ENCODE results near the gene ATP13A4.
"Not testable (repeated sequence)": the region's sequence is repeated elsewhere in the genome, so short reads cannot be mapped to it uniquely, and the experiment has no call there.

Gene ATP13A4

DNA sequence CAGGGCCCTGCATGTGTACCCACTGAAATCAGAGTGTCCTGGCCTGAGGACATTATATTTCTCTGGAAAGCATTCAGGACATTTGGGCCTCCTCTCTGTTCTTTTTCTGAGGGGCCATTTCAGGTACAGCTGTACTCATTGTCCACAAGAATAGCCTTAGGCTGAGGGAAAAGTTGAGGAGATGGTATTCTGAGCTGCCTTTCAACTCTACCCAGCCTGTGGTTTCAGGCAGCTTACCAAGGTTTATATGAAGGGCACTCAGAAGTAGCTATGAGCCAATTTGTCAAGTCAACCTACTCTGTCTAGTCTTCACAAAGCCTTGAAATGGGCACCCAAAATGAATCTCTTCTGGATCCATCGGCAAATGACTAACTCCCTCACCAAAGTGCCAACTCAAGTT, 9.4 kb downstream of the ATP13A4 start:
- TF ChIP-seq, protein P1, sequence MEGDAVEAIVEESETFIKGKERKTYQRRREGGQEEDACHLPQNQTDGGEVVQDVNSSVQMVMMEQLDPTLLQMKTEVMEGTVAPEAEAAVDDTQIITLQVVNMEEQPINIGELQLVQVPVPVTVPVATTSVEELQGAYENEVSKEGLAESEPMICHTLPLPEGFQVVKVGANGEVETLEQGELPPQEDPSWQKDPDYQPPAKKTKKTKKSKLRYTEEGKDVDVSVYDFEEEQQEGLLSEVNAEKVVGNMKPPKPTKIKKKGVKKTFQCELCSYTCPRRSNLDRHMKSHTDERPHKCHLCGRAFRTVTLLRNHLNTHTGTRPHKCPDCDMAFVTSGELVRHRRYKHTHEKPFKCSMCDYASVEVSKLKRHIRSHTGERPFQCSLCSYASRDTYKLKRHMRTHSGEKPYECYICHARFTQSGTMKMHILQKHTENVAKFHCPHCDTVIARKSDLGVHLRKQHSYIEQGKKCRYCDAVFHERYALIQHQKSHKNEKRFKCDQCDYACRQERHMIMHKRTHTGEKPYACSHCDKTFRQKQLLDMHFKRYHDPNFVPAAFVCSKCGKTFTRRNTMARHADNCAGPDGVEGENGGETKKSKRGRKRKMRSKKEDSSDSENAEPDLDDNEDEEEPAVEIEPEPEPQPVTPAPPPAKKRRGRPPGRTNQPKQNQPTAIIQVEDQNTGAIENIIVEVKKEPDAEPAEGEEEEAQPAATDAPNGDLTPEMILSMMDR (conservative IDR thresholded peaks at IDR 0.05; ENCODE audit: low read length): no peak
- no peak overlapping the region for H3K4me3 ChIP-seq (ENCODE audit: low read length)
- DNase-seq (ENCODE audit: low read depth): no peak

GRCh38 chr3:193544289-193544688, 10.4 kb downstream of the ATP13A4 start:
- H3K4me3 ChIP-seq (ENCODE audit: low read length): no peak overlapping the region
- TF ChIP-seq, protein P1 (conservative IDR thresholded peaks at IDR 0.05; ENCODE audit: low read length): no peak
- DNase-seq (ENCODE audit: low read depth): no peak

DNA sequence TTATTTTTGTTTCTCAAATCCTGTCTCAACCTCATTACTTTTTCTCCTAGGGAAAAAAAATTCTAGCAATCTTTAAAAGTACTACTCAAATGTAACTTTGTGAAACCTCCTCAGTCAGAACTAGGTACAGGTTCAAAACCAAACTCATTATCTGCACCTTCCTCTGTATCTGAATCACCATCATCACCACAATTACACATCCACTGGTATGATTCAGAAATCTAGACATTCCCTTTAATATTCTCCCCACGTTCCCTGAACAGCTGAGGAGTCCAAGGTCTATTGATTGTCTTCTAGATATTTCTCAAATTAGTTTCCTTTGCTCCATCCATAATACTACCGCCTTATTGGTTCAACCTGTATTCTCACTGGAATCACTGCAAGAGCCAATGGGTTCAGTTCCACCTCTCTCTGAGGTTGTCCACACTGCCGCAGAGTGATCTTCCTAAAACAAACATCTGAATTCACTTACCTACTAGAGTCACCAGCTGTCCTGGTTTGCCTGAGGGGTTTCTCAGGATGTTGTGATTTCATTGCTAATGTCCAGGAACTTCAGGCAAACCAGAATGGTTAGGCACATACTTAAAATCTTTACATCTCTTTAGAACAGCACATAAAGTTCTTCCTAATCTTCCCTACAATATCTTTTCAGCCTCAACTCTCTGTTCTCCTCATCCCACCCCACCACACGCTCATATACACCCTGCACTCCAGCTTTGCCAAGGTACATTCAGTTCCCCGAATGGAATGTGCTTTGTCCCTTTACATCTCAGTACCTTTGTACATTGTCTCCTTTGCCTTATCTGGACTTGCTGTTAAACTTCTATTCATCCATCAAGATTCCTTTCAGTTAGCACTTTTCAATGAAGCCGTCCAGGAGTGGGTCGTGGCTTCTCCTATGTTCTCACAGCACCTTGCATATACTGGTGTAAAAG, 24.2 kb downstream of the ATP13A4 start:
- no peak for DNase-seq (ENCODE audit: low read depth)
- H3K4me3 ChIP-seq (ENCODE audit: low read length): no peak overlapping the region
- TF ChIP-seq, protein P1 (conservative IDR thresholded peaks at IDR 0.05; ENCODE audit: low read length): no peak

DNA sequence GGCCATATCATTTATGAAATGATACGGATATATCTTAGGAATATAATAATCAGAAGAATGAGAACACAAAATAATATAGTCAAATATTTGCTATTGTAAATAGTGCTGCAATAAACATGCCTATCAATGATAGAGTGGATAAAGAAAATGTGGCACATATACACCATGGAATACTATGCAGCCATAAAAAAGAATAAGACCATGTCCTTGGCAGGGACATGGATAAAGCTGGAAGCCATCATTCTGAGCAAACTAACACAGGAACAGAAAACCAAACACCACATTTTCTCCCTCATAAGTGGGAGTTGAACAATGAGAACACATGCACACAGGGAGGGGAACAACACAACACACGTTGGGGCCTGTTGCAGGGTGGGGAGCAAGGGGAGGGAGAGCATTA, 28.6 kb downstream of the ATP13A4 start:
- DNase-seq (ENCODE audit: low read depth); H3K4me3 ChIP-seq (ENCODE audit: low read length): not testable (repeated sequence)

GRCh38 chr3:193522473-193522872, 32.2 kb downstream of the ATP13A4 start:
- no peak overlapping the region for H3K4me3 ChIP-seq (ENCODE audit: low read length)
- no peak for DNase-seq (ENCODE audit: low read depth)
- TF ChIP-seq, protein P1 (conservative IDR thresholded peaks at IDR 0.05; ENCODE audit: low read length): no peak

GRCh38 chr3:193520738-193521137, 34.0 kb downstream of the ATP13A4 start:
- no peak for DNase-seq (ENCODE audit: low read depth)
- H3K4me3 ChIP-seq (ENCODE audit: low read length): no peak overlapping the region
- TF ChIP-seq, protein P1 (conservative IDR thresholded peaks at IDR 0.05; ENCODE audit: low read length): no peak

DNA sequence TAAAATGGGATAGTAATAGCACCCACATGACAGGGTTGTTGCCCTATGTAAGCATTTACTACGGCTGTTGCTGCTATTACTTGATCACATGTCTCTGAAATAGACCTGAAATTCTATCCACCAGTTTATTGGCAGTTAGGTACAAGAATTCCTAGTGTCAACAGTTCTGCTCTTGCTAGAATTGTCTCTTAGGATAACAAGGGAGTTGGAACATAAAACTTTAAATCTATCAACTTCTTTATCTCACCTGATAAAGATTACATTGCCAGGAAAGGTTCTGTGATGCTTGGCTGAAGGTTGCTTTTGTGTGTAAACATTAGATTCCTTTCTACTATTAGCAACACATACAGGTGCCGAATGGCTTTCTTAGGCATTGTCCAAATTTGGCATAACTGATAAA, 38.7 kb downstream of the ATP13A4 start:
- no peak for DNase-seq (ENCODE audit: low read depth)
- TF ChIP-seq, protein P1 (conservative IDR thresholded peaks at IDR 0.05; ENCODE audit: low read length): no peak
- H3K4me3 ChIP-seq (ENCODE audit: low read length): no peak overlapping the region

Data from AG10803 (cell line).